ELF-1 (cell line): ENCODE data around the gene CBL.
"Not testable (repeated sequence)": the region's sequence is repeated elsewhere in the genome, so short reads cannot be mapped to it uniquely, and the experiment has no call there.

Experiments used
- DNase-seq: peaks from one replicate; pipeline ENCODE4 v3.0.0-alpha.2; 2016; ENCODE audit warnings: low read depth, low spot score

Gene CBL

GRCh38 chr11:119205574-119206510, at the start of gene CBL:
Gene CBL (plus strand): TSS chr11:119206339. CDS start chr11:119206418, 79 bp downstream.
- DNase-seq = peak; percentile 94

GRCh38 chr11:119156496-119156895, 49.6 kb upstream of the CBL start:
- DNase-seq = no peak

GRCh38 chr11:119157063-119157462, 49.1 kb upstream of the CBL start:
- DNase-seq = no peak

- DNase-seq = no peak
Measured at GRCh38 chr11:119158467-119158866, 47.7 kb upstream of the CBL start.

- DNase-seq = no peak
Measured at GRCh38 chr11:119160151-119160550, 46.0 kb upstream of the CBL start.

- no peak for DNase-seq
Measured at GRCh38 chr11:119161871-119162270, 44.3 kb upstream of the CBL start.

GRCh38 chr11:119166368-119167076, 39.6 kb upstream of the CBL start:
- DNase-seq = no peak

GRCh38 chr11:119167077-119167458, 39.1 kb upstream of the CBL start:
- not testable (repeated sequence) for DNase-seq

GRCh38 chr11:119167933-119168332, 38.2 kb upstream of the CBL start:
- DNase-seq = no peak

- peak; percentile 87 for DNase-seq
Measured at GRCh38 chr11:119168471-119169281, 37.5 kb upstream of the CBL start, which contains the start of gene NLRX1. Gene NLRX1 (plus strand): TSS chr11:119168725. CDS start chr11:119171404, 2,679 bp downstream.

GRCh38 chr11:119169282-119169719, 36.8 kb upstream of the CBL start:
- peak; percentile 89 for DNase-seq

GRCh38 chr11:119172513-119172912, 33.6 kb upstream of the CBL start:
- no peak for DNase-seq

- no peak for DNase-seq
Measured at GRCh38 chr11:119173453-119173852, 32.7 kb upstream of the CBL start.

GRCh38 chr11:119175493-119176077, 30.6 kb upstream of the CBL start:
- no peak for DNase-seq

- DNase-seq = no peak
Measured at GRCh38 chr11:119178166-119178680, 27.9 kb upstream of the CBL start.

GRCh38 chr11:119179342-119179741, 26.8 kb upstream of the CBL start:
- DNase-seq = no peak

- no peak for DNase-seq
Measured at GRCh38 chr11:119179983-119180382, 26.2 kb upstream of the CBL start.

GRCh38 chr11:119180729-119181676, 25.1 kb upstream of the CBL start:
- no peak for DNase-seq

- no peak for DNase-seq
Measured at GRCh38 chr11:119181677-119182412, 24.3 kb upstream of the CBL start.
